T-helper 2 cell treated with Interferon-gamma antibody and Interleukin-4, amounts not matched to agents 5 μg/mL and 100 μg/mL, for 36 hours (primary cell): Measurements from ENCODE around the gene EFNA4.
"Not testable (repeated sequence)": the region's sequence is repeated elsewhere in the genome, so short reads cannot be mapped to it uniquely, and the experiment has no call there.

Experiments
- DNase-seq: peaks from one replicate; pipeline ENCODE4 v3.0.0; 2021; ENCODE audit warnings: low spot score
- H3K27ac Mint-ChIP-seq: one replicate; pipeline ENCODE4 v1.8.0; 2021; ENCODE audit warnings: mild to moderate bottlenecking, mixed read lengths
- H3K27me3 Mint-ChIP-seq: one replicate; pipeline ENCODE4 v1.8.0; 2021; ENCODE audit warnings: low read depth, mixed read lengths
- H3K36me3 Mint-ChIP-seq: one replicate; pipeline ENCODE4 v1.8.0; 2021; ENCODE audit warnings: low read depth, mixed read lengths
- H3K4me1 Mint-ChIP-seq: one replicate; pipeline ENCODE4 v1.8.0; 2021; ENCODE audit warnings: low read depth, mixed read lengths
- H3K4me3 Mint-ChIP-seq: one replicate; pipeline ENCODE4 v1.8.0; 2022; ENCODE audit warnings: mild to moderate bottlenecking, moderate library complexity, mixed read lengths
- H3K9me3 Mint-ChIP-seq: one replicate; pipeline ENCODE4 v1.8.0; 2021; ENCODE audit warnings: mixed read lengths

The EFNA4 gene

DNA sequence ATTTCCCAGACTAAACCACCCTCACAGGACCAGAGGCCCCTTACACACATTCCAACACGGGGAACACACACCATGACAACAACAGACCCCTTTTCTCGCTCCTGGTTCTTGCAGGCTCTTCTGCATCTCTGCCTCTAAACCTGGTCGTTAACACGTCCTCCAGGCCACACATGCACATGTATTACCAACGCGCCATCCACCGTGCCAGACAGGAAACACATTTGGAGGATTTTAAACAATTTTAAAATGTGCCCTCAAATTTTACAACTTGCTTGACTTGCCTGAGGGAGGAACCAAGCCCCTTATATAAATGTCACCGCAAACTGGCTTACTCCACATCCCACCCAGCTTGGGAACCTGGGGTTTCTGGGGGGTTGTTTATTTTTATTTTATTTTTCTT lies 47.3 kb downstream of the EFNA4 start:
- DNase-seq = no peak
- no peaks in the 10 kb centered on the region for H3K4me1 Mint-ChIP-seq
- H3K4me3 Mint-ChIP-seq = no peak overlapping the region
- peaks cover 5% of the 10 kb centered on the region for H3K27me3 Mint-ChIP-seq
- no peak overlapping the region for H3K27ac Mint-ChIP-seq
- no peaks in the 10 kb centered on the region for H3K36me3 Mint-ChIP-seq
- H3K9me3 Mint-ChIP-seq = no peaks in the 10 kb centered on the region

DNA sequence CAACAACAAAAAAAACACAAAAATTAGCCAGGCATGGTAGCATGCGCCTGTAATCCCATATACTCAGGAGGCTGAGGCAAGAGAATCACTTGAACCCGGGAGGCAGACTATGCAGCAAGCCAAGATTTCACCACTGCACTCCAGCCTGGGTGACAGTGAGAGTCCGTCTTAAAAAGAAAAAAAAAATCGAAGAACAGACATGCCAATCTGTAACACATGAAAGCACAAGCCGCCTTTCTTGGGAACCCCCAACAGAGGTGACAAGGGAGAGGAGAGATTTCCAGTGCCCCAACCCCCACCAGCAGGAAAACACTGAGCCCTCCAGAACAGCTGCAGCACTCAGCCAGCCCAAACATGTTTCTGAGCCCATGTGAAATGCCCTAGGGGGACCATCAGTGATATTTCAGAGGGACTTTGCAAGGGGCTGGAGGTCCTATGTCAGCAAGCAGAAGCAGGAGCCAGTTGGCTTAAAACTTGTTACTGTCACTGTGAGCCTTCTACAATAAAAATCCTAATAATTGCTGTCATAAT lies 50.0 kb downstream of the EFNA4 start:
- Mint-ChIP-seq H3K36me3 (no peaks in the 10 kb centered on the region), H3K9me3 (no peaks in the 10 kb centered on the region), H3K27ac (no peak overlapping the region), H3K27me3 (peaks cover 10% of the 10 kb centered on the region), H3K4me3 (no peak overlapping the region), H3K4me1 (no peaks in the 10 kb centered on the region)
- DNase-seq = no peak

DNA sequence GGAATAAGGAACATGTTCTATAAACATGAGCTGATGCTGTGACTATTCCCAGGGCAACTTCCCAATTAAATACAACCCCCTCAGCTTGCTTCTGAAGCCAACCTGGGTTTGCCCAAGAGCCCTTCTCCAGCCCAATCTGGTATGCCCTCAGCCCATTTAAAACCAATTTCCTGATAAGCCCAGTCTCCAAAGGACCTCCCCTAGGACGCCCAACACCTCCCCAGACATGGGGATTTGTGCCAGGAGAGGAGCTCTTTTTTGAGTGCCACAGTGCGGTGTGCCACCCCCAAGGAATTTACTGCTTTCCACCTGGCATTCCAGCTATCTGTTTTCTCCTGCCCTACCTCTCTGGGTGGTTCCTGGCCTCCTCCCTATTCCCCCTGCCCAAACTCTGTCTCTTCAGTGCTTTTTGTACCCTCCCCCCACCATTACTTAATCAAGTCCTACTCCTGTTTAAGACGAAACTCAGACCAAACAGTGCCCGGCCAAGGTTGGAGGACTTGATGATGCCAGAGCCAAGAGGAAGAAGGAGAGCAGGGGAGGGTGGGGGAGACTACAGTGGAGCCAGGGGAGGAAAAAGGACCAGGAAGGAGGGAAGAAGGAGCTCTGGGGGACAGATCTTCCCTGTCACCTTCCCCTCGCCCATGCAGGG lies 52.7 kb downstream of the EFNA4 start:
- Mint-ChIP-seq H3K4me3 (no peak overlapping the region), H3K27ac (no peak overlapping the region), H3K27me3 (peaks cover 16% of the 10 kb centered on the region), H3K4me1 (no peaks in the 10 kb centered on the region), H3K36me3 (no peaks in the 10 kb centered on the region), H3K9me3 (no peaks in the 10 kb centered on the region)
- no peak for DNase-seq

DNA sequence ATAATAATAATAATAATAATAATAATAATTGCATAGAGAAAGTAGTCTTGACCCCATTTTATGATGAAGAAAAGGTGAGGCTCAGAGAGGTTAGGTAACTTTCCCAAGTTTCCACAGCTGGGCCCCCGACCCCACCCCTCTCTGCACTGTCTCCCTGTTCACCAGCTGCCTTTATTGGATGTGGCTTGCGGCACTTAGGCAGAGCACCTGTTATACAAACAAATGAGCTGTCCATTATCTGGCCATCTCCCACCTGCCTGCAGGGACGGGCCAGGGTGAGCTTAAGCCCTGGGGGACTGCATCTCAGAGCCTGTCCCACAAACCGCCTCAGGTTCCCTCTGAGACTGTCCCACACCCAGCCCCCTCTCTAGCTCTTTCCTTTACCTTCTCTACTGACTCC lies 54.1 kb downstream of the EFNA4 start:
- Mint-ChIP-seq H3K27me3 (peaks cover 23% of the 10 kb centered on the region), H3K36me3 (no peaks in the 10 kb centered on the region), H3K27ac (no peak overlapping the region), H3K9me3 (no peaks in the 10 kb centered on the region), H3K4me1 (no peaks in the 10 kb centered on the region), H3K4me3 (no peak overlapping the region)
- no peak for DNase-seq

DNA sequence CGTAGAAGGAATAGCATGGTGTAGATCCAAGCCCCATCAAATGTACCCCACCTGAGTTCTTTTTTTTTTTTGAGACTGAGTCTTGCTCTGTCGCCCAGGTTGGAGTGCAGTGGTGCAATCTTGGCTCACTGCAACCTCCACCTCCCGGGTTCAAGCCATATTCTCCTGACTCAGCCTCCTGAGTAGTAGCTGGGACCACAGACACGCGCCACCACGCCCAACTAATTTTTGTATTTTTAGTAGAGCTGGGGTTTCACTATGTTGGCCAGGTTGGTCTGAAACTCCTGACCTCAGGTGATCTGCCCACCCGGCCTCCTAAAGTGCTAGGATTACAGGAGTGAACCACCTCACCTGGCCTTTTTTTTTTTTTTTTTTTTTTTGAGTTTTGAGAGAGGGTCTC lies 54.5 kb downstream of the EFNA4 start:
- not testable (repeated sequence) for H3K36me3 Mint-ChIP-seq, DNase-seq, H3K4me3 Mint-ChIP-seq, H3K27ac Mint-ChIP-seq, H3K4me1 Mint-ChIP-seq, H3K9me3 Mint-ChIP-seq
- peaks cover 24% of the 10 kb centered on the region for H3K27me3 Mint-ChIP-seq
